Effector memory CD8-positive, alpha-beta T cell (primary cell): ENCODE measurements around the gene SEMA6C.
A peak's percentile ranks its signal among the peaks of the same experiment; 100 is the strongest.

Experiments used
- ATAC-seq: fragments of 150-1000 bp; cut with Tn5 transposase; replicated peaks from 2 replicates; pipeline ENCODE4 v1.10.0; 2021; ENCODE audit warnings: mild to moderate bottlenecking, moderate library complexity
- DNase-seq, 3 experiments: peaks; one replicate each; pipeline ENCODE4 v3.0.0; 2021
- H3K27ac Mint-ChIP-seq, 2 donors: one replicate each; pipeline ENCODE4 v1.8.0; 2022; ENCODE audit warnings: mild to moderate bottlenecking in 2 of 2, mixed read lengths in 2 of 2, moderate library complexity in 2 of 2
- H3K27me3 Mint-ChIP-seq, 2 donors: one replicate each; pipeline ENCODE4 v1.8.0; 2022; ENCODE audit warnings: mixed read lengths in 2 of 2
- H3K36me3 Mint-ChIP-seq: one replicate; pipeline ENCODE4 v1.8.0; 2022; ENCODE audit warnings: mild to moderate bottlenecking, moderate library complexity, mixed read lengths; ENCODE audit not compliant: insufficient read depth
- H3K4me1 Mint-ChIP-seq, 2 donors: one replicate each; pipeline ENCODE4 v1.8.0; 2022; ENCODE audit warnings: low read depth in 2 of 2, mixed read lengths in 2 of 2
- H3K4me3 Mint-ChIP-seq, 2 donors: one replicate each; pipeline ENCODE4 v1.8.0; 2022; ENCODE audit warnings: mild to moderate bottlenecking in 2 of 2, mixed read lengths in 2 of 2, moderate library complexity in 2 of 2
- H3K9me3 Mint-ChIP-seq, 2 donors: one replicate each; pipeline ENCODE4 v1.8.0; 2022; ENCODE audit warnings: mixed read lengths in 2 of 2

The SEMA6C gene

DNA sequence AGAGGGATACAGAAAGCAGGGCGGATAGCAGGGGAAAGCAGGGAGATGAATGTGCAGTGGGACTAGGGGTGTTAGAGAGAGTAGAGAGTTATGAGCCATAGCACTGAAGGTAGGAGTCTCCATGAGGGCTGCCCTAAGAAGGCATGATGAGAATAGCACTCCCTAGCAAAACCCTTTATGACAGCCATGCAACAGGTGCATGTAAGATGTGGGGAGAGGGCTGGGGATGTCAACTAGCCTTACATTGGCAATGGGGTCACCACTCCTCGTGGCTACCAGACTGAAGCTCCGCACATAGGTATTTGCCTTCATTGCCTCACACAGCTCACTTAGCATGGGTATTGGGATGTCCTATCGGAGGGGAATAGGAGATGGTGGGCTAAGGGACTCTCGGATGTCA, 24.8 kb upstream of the SEMA6C start:
- no peak overlapping the region for H3K4me3 Mint-ChIP-seq

DNA sequence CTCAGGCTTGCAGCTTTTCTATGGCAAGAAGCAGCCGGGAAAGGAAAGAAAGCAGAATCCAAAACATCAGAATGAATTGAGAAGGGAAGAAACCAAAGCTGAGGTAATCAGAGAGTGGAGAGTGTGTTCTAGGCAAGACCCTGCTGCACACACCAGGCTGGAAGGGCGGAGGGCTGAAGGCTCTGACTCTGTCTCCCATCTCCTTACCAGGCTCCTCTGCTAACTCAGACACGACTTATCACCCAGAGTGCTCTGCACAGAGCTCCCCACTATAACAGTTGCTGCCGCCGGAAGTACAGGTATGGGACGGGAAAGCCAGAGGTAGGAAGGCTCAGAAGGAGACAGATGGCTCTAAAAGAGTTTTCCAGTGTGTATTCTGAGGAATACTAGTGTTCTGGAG, 20.7 kb upstream of the SEMA6C start:
- ATAC-seq = no peak
- DNase-seq = no peak
- Mint-ChIP-seq H3K4me3 (peak overlapping the region; percentile 90 to 91), H3K27me3 (no peaks in the 10 kb centered on the region), H3K27ac (peak overlapping the region; percentile 49 to 96), H3K4me1 (peaks cover 15 to 33% of the 10 kb centered on the region in 2 donors), H3K9me3 (no peaks in the 10 kb centered on the region), H3K36me3 (peaks cover 49% of the 10 kb centered on the region)

More for the DNA sequence above, 24.8 kb upstream of the SEMA6C start:
- H3K36me3 Mint-ChIP-seq = peaks cover 52% of the 10 kb centered on the region
- ATAC-seq (no peak), DNase-seq (no peak)
- H3K9me3 Mint-ChIP-seq = no peaks in the 10 kb centered on the region
- no peak overlapping the region for H3K27ac Mint-ChIP-seq
- H3K4me1 Mint-ChIP-seq = peaks cover 8 to 17% of the 10 kb centered on the region in 2 donors
- no peaks in the 10 kb centered on the region for H3K27me3 Mint-ChIP-seq

DNA sequence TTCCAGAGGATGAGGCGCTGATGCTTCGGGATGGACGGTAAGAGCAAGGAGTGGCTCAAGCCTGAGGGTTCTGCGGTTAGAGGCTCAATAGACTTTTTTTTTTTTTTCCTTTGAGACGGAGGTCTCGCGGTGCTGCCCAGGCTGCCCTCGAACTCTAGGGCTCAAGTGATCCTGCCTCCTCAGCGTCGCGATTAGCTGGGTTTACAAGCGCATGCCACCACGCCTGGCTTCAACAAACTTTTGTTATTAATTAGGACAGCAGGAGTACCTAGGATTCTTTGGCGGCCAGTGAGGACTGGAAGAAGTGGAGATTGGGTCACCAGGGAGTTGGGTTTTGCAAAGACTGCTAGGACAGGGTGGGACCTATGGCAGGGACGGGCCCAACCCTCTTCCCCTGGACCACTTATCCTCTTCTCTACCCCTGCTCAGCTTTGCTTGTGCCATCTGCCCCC, 20.1 kb upstream of the SEMA6C start:
- Mint-ChIP-seq H3K4me1 (peaks cover 17 to 38% of the 10 kb centered on the region in 2 donors), H3K9me3 (no peaks in the 10 kb centered on the region), H3K27me3 (no peaks in the 10 kb centered on the region), H3K4me3 (peak overlapping the region; percentile 90 to 91), H3K36me3 (peaks cover 49% of the 10 kb centered on the region), H3K27ac (peak overlapping the region; percentile 93 to 96)
- DNase-seq = no peak
- ATAC-seq = no peak

DNA sequence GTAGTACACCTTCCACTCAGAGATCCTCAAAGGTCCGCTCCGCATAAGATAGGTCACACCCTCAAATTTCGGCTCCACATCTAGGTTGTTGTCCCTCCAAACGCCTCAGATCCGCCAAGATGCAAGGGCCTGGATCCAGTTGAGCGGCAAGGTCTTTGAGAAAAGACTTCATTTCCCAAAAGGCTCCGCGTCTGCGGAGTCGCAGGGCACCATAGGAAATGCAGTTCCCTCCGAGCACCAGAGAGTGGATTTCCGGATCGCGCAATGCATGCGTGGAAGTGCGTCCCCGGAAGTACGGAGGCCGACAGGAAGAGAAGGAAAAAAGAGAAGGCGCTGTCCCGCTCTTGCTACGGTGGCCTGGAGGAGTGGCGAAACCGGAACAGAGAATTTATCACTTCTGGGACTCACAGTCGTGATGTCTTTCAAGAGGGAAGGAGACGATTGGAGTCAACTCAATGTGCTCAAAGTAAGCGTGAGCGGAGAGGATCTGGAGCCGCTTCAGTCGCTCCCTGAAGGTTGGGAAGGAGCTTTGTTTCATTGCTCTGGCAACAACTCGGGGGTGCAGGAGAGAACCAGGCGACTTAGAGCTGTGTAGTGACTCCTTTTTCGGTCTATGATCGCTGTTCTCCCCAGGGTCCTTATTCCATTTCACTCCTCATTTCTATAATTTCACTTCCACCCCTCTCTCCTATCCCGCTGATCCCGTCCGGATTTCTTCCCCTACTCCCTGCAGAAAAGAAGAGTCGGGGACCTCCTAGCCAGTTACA, 19.5 kb upstream of the SEMA6C start, which contains the start of the genes LYSMD1 and SCNM1:
Gene LYSMD1, minus strand, starts transcription at position 165 of the 767 bp plus-strand sequence. CDS start 644 bp downstream, outside the sequence.
Gene SCNM1, plus strand, starts transcription at position 407 of the 767 bp plus-strand sequence. Its CDS starts 9 bp downstream, at position 416.
- Mint-ChIP-seq H3K9me3 (no peaks in the 10 kb centered on the region), H3K4me3 (peak within 1 kb of the TSS; percentile 90 to 91), H3K27me3 (no peaks in the 10 kb centered on the region), H3K36me3 (peaks cover 49% of the 10 kb centered on the region), H3K27ac (peak within 1 kb of the TSS; percentile 93 to 96), H3K4me1 (peaks cover 17 to 40% of the 10 kb centered on the region in 2 donors)
- peak; percentile 98 for ATAC-seq
- peak; percentile 93 to 94 (median 93) for DNase-seq

DNA sequence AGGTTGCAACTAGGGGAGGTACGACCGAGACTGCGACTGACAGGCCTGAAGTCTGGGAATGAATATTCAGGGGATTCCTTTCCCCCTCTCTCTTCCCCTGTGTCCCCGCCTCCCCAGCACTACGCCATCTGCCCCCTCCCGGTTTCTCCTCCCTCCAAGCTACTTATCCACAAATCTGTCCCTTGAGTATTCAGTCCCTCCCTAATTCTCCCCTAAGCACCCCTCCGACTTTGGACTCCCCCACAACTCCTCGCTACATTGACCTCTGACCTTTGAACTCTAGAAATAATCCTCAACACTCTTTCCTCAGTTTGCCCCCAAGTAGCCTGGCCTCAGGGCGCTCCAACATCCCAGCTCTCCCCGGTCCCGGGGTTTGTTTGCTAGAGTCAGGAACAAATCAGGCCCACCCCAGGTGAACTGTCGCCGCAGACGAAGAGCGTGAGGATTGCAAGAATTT, 18.9 kb upstream of the SEMA6C start:
- DNase-seq (peak in 1 of 3 experiments; percentile 8), ATAC-seq (no peak)
- no peaks in the 10 kb centered on the region for H3K9me3 Mint-ChIP-seq
- peak overlapping the region; percentile 93 to 96 for H3K27ac Mint-ChIP-seq
- H3K27me3 Mint-ChIP-seq = no peaks in the 10 kb centered on the region
- H3K4me3 Mint-ChIP-seq = peak overlapping the region; percentile 90 to 91
- H3K36me3 Mint-ChIP-seq = peaks cover 46% of the 10 kb centered on the region
- peaks cover 17 to 44% of the 10 kb centered on the region in 2 donors for H3K4me1 Mint-ChIP-seq

DNA sequence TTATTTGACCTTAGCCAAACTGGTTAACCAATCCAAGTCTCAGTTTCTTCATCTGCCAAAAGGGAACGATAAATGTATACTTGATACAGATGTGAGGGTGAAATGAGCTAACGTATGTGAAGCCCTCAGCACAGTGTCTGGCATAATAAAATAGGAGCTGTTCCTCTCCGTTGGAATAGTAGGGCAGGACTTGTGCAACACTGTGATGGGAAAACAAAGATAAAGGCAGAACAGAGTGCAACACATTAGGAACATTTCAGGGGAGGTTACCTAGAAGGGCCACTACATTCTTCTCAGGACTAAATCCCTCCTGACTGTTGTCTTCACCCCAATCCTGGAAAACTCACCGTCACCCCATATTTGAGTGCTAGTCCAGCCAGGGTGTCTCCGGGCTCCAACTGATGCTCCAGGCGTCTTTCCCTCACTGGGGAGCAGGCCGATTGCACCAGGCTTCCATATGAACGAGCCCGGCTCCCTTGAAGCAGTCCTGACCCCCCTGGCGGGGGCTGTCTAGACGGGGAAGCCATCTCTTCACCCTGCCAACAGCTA, 18.4 kb upstream of the SEMA6C start:
- DNase-seq (no peak), ATAC-seq (no peak)
- Mint-ChIP-seq H3K27me3 (no peaks in the 10 kb centered on the region), H3K9me3 (no peaks in the 10 kb centered on the region), H3K4me3 (peak overlapping the region; percentile 90 to 91), H3K27ac (peak overlapping the region in 1 of 2 donors; percentile 96), H3K4me1 (peaks cover 20 to 45% of the 10 kb centered on the region in 2 donors), H3K36me3 (peaks cover 42% of the 10 kb centered on the region)

DNA sequence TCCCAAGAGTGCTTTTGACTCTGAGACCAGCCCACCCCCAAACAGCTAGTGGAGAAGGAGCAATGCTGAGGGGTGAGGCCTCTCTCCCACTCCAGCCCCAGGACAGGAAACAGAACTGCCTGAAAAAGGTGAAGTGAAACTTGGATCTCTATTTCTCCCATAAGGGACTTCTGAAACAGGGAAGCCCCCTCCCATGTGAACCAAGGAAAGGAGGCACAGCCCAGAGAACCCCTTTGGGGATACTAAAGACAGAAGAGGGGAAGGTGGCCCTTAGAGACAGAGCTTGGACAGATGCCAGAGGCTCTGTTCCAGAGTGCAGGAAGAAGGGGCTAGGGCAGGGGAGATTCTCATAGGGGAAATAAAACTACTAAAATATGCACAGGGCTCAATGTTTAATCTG, 12.9 kb upstream of the SEMA6C start:
- Mint-ChIP-seq H3K27me3 (no peaks in the 10 kb centered on the region), H3K27ac (peak overlapping the region; percentile 73 to 90), H3K4me3 (peak overlapping the region; percentile 63 to 93), H3K4me1 (peaks cover 33 to 54% of the 10 kb centered on the region in 2 donors), H3K9me3 (no peaks in the 10 kb centered on the region), H3K36me3 (peaks cover 16% of the 10 kb centered on the region)
- ATAC-seq = no peak
- DNase-seq = no peak

DNA sequence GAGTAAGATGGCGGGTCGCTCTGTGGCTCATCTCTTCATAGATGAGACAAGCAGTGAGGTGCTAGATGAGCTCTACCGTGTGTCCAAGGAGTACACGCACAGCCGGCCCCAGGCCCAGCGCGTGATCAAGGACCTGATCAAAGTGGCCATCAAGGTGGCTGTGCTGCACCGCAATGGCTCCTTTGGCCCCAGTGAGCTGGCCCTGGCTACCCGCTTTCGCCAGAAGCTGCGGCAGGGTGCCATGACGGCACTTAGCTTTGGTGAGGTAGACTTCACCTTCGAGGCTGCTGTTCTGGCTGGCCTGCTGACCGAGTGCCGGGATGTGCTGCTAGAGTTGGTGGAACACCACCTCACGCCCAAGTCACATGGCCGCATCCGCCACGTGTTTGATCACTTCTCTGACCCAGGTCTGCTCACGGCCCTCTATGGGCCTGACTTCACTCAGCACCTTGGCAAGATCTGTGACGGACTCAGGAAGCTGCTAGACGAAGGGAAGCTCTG, 12.4 kb upstream of the SEMA6C start:
- Mint-ChIP-seq H3K4me3 (peak overlapping the region; percentile 93 to 99), H3K27ac (peak overlapping the region; percentile 73 to 90), H3K9me3 (no peaks in the 10 kb centered on the region), H3K4me1 (peaks cover 33 to 54% of the 10 kb centered on the region in 2 donors), H3K36me3 (peaks cover 16% of the 10 kb centered on the region), H3K27me3 (no peaks in the 10 kb centered on the region)
- DNase-seq = no peak
- no peak for ATAC-seq

DNA sequence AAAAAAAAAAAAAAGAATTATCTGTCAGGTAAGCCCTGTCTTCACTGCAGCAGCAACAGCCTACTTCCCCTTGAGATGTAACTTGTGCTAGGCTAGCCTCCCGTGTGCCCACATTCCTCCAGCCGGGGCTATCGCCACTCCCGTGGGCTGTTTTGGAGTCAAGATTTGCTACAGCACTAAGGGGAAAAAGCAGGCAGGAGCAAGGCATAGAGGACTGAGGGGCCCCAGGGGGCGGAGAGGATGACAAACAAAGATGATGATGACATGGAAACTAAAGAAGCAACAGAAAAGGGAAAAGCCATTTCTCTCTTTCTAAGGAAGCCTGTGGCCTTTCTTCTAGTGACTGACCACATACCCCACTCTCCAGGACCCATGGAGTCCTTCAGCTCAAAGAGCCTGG, 11.9 kb upstream of the SEMA6C start:
- DNase-seq (no peak), ATAC-seq (no peak)
- H3K36me3 Mint-ChIP-seq = peaks cover 16% of the 10 kb centered on the region

DNA sequence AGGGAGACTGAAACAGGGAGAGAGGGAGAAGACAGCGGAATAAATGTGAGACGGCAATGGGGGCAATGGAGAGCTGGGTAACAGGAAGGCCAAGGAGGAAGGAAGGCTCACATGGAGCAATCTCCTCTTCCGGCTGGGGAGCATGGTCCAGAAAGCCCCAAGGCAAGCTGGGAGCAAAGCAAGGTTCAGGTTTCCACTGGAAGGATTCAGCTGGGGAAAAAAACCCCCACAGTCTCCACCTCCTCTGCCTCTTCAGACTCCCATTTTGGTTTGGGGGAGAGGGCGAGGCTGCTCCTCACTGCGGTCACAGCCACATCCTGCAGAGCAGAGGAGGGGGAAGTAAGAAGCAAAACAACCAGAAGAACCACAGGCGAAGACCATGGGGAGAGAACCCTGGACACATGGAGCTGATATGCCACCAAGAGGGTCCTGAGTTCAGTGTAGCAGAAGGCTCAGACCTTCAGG, 10.7 kb upstream of the SEMA6C start:
- Mint-ChIP-seq H3K36me3 (peaks cover 16% of the 10 kb centered on the region), H3K9me3 (no peaks in the 10 kb centered on the region), H3K4me3 (peak overlapping the region; percentile 93 to 99), H3K27ac (peak overlapping the region; percentile 89 to 90), H3K4me1 (peaks cover 33 to 47% of the 10 kb centered on the region in 2 donors), H3K27me3 (no peaks in the 10 kb centered on the region)
- DNase-seq (peak in 2 of 3 experiments; percentile 18 to 35), ATAC-seq (peak; percentile 51)

More for the DNA sequence above, 11.9 kb upstream of the SEMA6C start:
- Mint-ChIP-seq H3K4me3 (peak overlapping the region; percentile 93 to 99), H3K4me1 (peaks cover 33 to 54% of the 10 kb centered on the region in 2 donors), H3K9me3 (no peaks in the 10 kb centered on the region), H3K27me3 (no peaks in the 10 kb centered on the region), H3K27ac (peak overlapping the region; percentile 73 to 90)

DNA sequence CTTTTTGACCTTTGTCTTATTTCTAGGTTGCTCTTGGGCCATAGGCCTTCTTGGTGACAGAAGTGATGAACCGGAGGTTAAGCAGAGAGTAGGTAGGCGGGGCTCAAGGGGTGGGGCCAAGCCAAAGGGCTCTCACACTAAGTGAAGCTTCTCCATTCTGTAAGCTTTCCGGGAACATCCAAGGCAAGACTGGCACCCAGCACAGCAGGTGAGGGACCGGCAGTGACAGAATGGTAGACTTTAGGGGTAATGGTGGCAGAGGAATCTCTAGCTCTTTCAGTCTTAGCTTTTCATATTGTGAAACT, 10.0 kb upstream of the SEMA6C start, which contains the start of gene TNFAIP8L2:
Gene TNFAIP8L2, plus strand, starts transcription at position 135 of the 305 bp plus-strand sequence. CDS start 2,049 bp downstream, outside the sequence.
- no peaks in the 10 kb centered on the region for H3K27me3 Mint-ChIP-seq
- peak within 1 kb of the TSS; percentile 93 to 99 for H3K4me3 Mint-ChIP-seq
- ATAC-seq (peak; percentile 85), DNase-seq (peak; percentile 55 to 64 (median 63))
- peaks cover 16% of the 10 kb centered on the region for H3K36me3 Mint-ChIP-seq
- peaks cover 31 to 42% of the 10 kb centered on the region in 2 donors for H3K4me1 Mint-ChIP-seq
- H3K9me3 Mint-ChIP-seq = no peaks in the 10 kb centered on the region
- peak within 1 kb of the TSS; percentile 89 to 90 for H3K27ac Mint-ChIP-seq

DNA sequence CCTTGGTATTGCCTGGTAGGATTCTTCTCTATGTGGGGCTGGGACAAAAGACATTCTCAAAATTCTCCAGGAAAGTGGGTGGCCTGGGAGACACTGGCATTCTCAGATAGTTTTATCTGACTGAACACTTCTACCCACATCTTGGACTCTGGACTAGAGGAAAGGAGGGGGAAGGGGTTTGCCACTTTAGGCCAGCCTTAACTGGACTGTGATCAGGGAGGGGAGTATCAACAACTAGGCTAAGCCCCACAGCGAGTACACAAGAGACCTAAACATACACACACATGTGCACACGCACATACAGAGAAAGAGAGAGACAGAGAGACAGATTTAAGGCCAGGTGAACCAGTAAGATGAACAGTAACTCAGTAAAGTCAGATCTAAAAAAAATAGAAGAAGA, 1.2 kb upstream of the SEMA6C start:
- ATAC-seq (no peak), DNase-seq (no peak)
- H3K4me3 Mint-ChIP-seq = peak overlapping the region; percentile 83 to 88
- H3K27me3 Mint-ChIP-seq = peaks cover 0 to 6% of the 10 kb centered on the region in 2 donors
- no peaks in the 10 kb centered on the region for H3K36me3 Mint-ChIP-seq
- H3K9me3 Mint-ChIP-seq = no peaks in the 10 kb centered on the region
- H3K27ac Mint-ChIP-seq = peak overlapping the region in 1 of 2 donors; percentile 1
- H3K4me1 Mint-ChIP-seq = peaks cover 7 to 13% of the 10 kb centered on the region in 2 donors

DNA sequence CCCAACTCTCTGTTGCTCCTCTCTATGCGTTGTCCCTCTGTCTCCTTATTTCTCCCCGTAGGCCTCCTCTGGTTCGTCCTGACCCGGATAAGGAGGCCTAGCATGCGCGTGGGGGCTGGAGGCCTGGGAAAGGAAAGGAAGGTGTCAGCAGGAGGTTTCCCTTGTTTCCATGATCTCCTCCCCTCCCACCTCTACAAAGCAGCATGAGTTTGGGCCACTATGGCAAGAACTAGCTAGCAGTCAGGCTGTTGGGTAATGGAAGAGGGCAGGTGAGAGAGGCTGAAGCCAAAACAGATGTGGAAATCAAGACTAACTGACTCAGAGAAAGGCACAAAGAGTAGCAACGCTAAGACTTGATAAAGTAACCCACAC, 687 bp upstream of the SEMA6C start:
- H3K36me3 Mint-ChIP-seq = no peaks in the 10 kb centered on the region
- H3K27me3 Mint-ChIP-seq = peaks cover 0 to 6% of the 10 kb centered on the region in 2 donors
- H3K4me3 Mint-ChIP-seq = peak overlapping the region; percentile 83 to 88
- peak overlapping the region; percentile 81 to 84 for H3K27ac Mint-ChIP-seq
- DNase-seq = no peak
- ATAC-seq = no peak
- H3K4me1 Mint-ChIP-seq = peaks cover 7 to 13% of the 10 kb centered on the region in 2 donors
- no peaks in the 10 kb centered on the region for H3K9me3 Mint-ChIP-seq
